HG03060 (cell line): Measurements from ENCODE around the gene ZNF641.
A peak's percentile ranks its signal among the peaks of the same experiment; 100 is the strongest.
"Not testable (repeated sequence)": the region's sequence is repeated elsewhere in the genome, so short reads cannot be mapped to it uniquely, and the experiment has no call there.

ENCODE experiments used
- ATAC-seq: cut with Tn5 transposase; IDR thresholded peaks from one replicate; pipeline ENCODE4 v1.9.1; 2021; ENCODE audit warnings: low read depth, moderate number of reproducible peaks; ENCODE audit not compliant: unreplicated experiment

Gene ZNF641

DNA sequence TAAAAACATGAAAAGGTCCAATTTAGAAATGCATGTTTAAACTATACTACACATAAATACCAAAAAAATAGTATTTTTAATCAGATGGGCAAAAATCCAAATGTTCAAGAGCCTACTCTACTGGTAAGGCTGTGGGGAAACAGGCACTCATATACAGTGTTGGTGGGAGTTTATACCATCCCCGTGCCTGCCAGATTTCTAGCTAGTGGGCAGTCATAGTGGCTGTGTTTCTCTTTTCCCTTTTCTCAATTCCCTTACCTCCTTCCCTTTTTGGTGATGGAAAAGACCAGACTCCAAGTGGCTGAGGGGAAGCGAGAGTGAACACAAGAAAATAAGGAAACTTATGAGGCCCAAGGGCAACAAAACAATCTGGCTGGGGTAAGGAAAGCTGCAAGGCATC lies 14.7 kb downstream of the ZNF641 start:
- ATAC-seq, result no peak

DNA sequence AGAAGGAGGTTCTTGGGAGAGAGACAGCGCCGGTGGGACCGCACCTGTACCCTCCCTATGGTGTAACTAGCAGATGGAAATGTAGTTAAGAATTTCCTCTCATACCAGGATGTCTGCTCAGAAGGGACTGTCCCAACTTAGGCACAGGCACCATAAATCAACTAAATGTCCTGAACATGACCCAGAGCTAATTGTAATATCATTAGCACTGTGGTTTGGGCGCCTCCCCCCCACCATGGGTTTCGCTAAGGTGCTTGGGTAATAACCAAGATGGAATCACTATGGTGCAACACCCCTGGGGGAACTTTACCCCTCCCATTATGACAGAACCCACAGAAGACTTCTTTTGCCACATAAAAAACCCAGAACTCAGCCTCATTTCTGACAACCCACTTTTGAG lies 15.9 kb downstream of the ZNF641 start:
- ATAC-seq, result no peak

DNA sequence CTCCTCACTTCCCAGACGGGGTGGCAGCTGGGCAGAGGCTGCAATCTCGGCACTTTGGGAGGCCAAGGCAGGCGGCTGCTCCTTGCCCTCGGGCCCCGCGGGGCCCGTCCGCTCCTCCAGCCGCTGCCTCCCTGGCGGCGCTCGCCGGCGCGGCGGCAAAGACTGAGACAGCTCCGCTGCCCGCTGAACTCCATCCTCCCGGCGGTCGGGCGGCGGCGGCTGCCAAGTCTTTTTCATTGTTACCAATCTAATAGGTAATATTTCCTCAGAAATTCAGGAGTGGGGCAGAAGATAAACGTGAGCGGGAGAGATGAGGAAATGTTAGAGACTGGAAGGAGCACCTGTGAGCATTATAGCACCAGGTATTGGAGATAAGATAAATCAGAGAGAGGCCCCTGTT lies 17.0 kb downstream of the ZNF641 start:
- not testable (repeated sequence) for ATAC-seq

DNA sequence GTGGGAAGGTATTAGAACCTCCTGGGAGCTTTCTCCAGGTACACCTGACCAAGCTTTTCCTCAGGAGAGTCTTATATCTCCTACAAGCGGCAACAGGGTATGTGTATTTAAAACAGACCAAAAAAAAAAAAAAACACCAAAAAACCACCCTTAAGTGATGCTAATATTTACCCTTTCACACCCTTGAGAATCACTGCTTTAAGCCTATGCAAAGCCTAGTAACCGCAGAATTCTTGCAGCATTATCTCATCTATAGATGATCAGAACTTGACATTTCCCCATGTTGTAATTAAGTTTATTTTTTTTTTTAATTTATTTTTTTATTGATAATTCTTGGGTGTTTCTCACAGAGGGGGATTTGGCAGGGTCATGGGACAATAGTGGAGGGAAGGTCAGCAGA lies 19.3 kb downstream of the ZNF641 start:
- ATAC-seq, result no peak

DNA sequence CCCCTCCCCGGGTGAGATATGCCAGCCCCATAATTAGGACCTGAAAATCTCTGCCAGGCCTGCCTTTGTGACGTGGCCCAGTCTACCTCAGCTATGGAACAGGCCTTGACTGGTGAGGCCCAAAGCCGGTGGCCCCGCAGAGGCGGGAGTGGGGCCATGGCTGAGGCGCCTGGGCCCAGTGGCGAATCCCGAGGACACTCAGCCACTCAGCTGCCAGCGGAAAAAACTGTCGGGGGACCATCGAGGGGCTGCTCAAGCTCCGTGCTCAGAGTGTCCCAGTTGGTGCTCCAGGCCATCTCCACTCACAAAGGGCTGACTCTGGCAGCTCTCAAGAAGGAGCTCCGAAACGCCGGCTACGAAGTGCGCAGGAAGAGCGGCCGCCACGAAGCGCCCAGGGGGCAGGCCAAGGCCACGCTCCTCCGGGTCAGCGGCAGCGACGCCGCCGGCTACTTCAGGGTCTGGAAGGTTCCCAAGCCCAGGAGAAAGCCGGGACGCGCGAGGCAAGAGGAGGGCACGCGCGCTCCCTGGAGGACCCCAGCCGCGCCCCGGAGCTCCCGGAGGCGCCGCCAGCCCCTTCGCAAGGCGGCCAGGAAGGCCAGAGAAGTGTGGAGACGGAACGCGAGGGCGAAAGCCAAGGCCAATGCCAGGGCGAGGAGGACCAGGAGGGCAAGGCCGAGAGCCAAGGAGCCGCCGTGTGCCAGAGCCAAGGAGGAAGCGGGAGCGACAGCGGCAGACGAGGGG lies 21.4 kb downstream of the ZNF641 start:
- ATAC-seq, result no peak

DNA sequence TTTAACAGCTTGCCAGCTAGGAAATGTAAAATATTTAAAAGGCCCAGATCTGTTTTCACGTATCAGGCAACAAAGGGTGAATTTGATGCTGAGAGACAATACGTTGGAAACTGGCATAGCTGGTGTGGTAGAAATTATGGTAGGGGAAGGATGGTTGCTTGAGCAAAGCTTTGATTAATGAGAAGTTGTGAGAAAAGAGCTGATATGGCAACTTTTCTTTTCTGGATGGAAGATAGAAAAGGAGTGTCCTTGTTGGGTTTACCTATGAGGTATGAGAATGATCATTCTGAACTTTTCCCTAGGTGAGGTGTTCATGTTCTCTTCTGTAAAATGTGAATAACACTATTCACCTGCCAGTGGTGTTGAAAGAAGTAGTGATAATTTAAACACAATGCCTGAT lies 34.2 kb downstream of the ZNF641 start:
- no peak for ATAC-seq

DNA sequence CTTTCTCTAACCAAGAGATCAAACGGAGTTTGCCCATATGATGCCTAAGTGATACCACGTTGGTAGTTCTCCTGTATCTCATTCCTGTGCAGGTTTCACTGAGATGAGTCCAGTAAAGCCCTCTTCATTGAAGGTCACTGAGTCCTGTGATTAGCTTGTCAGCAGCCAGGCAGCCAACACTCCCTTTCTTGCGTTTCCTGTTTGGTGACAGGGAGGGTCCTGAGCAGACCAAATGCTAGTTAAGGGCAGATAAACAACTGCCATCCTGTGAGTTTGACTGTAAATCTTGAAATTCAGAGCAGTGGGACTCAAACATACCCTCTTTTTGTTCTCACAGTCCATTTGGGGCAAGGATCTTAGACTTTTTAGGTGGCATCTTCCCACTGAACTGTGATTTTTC lies 39.4 kb downstream of the ZNF641 start:
- no peak for ATAC-seq

DNA sequence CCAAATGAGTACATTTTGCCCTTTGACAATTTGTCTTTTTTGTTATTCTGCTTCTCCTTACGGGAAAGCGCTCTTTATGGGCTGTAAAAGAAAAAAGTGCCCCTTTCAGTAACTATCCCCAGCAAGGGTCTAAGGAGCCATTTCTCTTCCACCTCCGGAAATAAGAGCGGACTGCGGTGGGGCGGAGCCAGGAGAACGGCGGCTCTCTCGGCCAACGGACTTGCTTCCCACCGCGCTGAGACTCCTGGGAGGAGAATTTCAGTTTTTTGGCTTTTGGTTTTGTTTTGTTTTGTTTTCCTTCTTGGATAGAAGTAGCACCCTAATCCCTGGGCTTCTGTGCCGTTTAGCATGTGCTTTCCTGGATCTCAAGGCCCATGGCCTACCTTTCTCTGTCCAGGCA lies 43.5 kb downstream of the ZNF641 start:
- ATAC-seq, result no peak

DNA sequence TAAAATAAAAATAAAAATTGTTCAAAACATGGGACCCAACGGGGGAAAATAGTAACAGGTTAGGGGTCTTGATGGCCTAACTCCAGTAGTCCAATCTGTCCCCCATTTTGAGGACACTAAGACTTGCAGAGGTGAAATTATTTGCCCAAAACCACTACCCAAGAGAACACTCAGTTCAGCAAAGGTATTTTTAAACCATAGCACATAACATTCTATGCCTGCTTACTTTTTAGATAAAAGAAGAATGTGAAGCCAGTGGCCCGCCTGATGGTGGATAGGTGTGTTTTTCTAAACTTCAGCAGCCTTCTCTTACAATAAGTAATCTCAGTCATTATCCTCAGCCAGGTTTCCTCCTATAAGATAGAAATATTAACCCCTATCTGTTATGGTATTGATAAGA lies 45.5 kb downstream of the ZNF641 start:
- no peak for ATAC-seq

DNA sequence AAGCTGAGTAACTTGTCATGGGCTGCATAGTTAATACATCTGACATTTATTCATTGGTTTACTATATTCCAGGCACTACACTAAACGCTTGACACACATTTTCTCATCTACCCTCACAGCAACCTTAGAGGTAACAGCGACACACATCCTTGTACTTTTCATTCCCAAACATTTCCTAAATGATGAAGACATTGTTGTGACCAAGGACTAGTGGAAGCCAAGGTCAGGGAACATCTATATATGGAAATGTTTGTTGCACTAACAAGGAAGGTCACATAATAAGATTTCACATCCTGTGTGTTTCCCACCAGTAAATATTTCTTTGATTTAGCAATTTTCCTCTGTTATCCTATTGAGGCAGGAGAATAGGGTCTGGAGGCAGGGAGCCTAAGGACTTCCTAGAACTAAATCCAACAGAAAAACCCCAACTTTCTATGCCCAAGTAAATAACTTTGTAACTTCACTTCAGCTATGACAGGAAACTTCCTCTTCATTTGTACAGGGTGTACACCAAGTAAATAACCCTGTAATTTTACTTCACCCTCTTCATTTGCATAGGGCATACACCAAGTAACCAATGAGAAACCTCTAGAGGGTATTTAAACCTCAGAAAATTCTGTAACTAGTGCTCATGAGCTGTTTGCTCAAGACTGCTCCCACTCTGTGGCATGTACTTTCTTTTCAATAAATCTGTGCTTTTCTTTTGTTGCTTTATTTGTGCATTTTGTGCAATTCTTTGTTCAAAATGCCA lies 48.4 kb downstream of the ZNF641 start:
- no peak for ATAC-seq

DNA sequence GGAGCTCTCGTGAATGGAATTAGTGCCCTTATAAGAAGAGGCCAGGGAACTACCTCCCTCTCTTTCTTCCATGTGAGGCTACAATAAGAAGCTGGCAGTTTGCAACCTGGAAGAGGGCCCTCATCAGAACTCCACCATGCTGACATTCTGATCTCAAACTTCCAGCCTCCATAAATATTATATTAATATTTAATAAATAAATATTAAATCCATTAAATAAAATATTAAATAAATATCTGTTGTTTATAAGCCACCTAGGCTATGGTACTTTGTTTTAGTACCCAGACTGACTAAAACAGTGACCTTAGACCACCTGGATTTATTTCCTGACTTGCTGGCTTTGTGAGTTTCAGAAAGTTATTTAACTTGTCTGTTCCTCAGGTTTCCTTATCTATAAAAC lies 49.9 kb downstream of the ZNF641 start:
- no peak for ATAC-seq

DNA sequence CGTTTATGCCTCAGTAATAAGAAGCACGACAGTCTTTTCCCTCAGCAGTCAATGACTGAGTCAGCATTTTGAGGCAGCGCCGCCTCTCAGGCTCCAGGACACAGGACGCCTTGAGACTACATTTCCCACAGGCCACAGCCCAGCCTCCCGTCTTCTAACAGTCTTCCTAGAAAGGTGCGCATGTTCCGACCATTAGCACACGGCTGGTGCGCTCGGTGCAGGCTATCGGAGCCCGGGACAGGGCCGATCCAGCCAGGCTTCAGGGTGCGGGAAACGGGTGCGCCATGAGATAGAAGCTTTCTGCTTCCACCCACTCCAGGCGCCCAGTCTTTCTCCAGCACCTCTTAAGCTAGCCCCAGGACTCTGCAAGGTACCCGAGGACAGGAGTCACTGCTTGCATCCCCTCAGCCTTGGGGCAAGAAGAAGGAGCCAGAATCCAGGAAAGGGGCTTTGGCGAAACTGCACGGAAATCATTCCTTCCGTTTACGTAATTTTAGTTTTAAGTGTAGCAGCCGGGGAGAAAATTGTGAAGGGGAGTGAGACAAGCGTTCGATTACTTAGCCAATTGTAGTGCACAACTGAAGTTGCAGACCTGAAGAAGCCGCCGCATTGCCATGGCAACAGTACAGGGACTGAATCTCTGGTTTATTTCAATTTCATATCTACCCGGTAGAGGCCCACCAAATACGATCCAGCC lies 54.0 kb downstream of the ZNF641 start:
- peak; percentile 51 for ATAC-seq

DNA sequence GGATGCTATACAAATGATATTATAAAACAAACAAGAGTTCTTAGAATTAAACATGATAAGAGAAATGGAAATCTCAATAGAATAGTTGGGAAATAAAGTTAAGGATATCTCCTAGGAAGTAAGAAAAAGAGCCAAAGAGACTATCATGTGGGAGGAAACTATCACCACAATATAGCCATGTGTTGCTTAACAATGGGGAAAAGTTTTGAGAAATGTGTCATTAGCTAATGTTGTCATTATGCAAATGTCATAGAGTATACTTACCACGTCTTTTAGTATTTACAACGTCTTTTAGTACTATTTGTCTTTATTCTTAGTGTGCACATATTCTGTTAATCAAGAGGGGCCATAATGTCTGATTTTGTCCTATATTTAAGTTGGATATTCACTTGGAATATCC lies 58.7 kb downstream of the ZNF641 start:
- no peak for ATAC-seq

DNA sequence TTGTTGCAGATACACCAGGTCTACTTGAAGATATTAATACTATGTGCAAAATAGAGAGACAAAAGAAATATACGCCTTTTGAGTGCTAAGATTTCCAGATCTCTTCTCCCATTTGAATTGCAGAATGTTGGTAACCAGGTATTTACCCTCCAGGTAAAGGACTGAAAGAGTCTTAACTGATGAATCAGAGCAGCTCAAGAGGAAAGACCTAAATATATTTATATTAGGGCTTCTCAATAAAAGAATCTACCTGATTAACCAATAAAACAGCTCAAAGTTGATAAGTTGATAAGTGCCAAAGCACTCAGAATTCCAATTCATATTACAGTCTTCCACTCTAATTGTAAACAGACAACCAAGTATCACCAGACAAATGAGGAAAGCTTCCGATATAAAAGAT lies 59.2 kb downstream of the ZNF641 start:
- ATAC-seq, result no peak

DNA sequence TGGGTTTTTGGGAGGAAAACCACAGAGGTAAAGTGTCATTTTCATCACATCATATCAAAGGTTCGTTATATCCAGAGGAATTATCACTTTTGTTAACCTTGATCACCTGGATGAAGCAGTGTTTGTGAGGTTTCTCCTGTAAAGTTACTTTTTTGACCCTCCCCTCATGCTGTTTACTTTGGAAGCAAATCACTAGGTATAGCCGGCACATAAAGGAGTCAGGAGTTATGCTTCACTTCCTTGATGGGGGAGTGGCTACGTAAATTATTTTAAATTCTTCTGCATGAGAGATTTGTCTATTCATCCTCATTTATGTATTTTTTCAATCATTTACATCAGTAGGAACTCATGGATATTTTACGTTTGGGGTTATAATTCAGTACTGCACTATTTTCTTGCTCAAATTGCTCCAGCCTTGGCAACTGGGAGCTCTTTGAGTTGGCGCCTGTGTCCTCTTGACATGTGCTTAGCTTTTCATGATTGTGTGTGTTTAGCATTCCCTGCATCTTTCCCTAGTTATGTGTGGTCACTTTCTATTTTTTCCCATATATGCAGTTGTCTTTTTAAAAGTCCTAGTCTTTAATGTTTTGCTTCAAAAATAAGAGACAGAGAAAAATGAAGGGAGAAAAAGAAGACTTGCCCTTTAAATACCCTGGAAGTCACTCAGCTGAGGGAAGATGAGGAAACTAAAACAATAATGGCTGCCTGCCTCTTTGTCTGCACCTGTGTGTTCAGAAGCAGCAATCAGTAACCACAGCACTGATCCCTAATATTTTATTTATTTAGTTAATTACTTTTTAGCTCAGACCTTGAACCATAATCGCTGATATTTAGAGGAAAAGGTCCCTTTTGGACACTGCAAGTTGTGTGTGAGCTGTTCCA lies 62.1 kb downstream of the ZNF641 start:
- no peak for ATAC-seq
